Loucy (cell line): ENCODE results near the gene PRAMEF8.
"Not testable (repeated sequence)": the region's sequence is repeated elsewhere in the genome, so short reads cannot be mapped to it uniquely, and the experiment has no call there.

ENCODE experiments used
- EZH2phosphoT487 ChIP-seq: fragments of 200-600 bp; IDR thresholded peaks from 2 replicates; pipeline ENCODE4 v1.6.1; 2018; ENCODE audit warnings: antibody characterized with exemption, mild to moderate bottlenecking, moderate library complexity, borderline replicate concordance
- TF ChIP-seq, protein P1 (sequence below): fragments of 200-600 bp; sonication (generic); conservative IDR thresholded peaks from 2 replicates; pipeline ENCODE4 v1.5.1; 2014; ENCODE audit warnings: mild to moderate bottlenecking, antibody characterized with exemption, low read length

DNA sequence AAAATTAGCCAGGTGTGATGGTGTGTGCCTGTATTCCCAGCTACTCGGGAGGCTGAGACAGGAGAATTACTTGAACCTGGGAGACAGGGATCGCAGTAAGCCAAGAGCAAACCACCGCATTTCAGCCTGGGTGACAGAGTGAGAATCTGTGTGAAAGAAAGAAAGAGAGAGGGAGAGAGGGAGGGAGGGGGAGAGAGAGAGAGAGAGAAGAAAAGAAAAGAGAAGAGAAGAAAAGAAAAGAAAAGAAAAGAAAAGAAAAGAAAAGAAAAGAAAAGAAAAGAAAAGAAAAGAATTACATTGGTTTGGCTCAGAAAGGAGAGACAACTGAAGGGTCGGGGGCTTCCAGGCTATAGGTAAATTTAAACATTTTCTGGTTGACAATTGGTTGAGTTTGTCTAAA is 45.3 kb downstream of the PRAMEF8 start:
- TF ChIP-seq, protein P1, sequence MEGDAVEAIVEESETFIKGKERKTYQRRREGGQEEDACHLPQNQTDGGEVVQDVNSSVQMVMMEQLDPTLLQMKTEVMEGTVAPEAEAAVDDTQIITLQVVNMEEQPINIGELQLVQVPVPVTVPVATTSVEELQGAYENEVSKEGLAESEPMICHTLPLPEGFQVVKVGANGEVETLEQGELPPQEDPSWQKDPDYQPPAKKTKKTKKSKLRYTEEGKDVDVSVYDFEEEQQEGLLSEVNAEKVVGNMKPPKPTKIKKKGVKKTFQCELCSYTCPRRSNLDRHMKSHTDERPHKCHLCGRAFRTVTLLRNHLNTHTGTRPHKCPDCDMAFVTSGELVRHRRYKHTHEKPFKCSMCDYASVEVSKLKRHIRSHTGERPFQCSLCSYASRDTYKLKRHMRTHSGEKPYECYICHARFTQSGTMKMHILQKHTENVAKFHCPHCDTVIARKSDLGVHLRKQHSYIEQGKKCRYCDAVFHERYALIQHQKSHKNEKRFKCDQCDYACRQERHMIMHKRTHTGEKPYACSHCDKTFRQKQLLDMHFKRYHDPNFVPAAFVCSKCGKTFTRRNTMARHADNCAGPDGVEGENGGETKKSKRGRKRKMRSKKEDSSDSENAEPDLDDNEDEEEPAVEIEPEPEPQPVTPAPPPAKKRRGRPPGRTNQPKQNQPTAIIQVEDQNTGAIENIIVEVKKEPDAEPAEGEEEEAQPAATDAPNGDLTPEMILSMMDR, result not testable (repeated sequence)
- not testable (repeated sequence) for TF ChIP-seq EZH2phosphoT487
